CD14-positive monocyte (primary cell): ENCODE results near the gene NCBP3. TPM values are rescaled to one million over a fixed set of nuclear protein-coding genes. Genes with fewer than 3 reads are reported as not detected.

Experiments
- DNase-seq, 3 donors: peaks; one replicate each; pipeline ENCODE4 v3.0.0-alpha.2; 2011 to 2022
- H2AFZ ChIP-seq: 2 replicates; pipeline ENCODE4 v1.6.0; 2012; ENCODE audit warnings: mild to moderate bottlenecking, low read depth, low read length, inconsistent platforms; ENCODE audit not compliant: insufficient read depth, poor library complexity, severe bottlenecking
- H3K27ac ChIP-seq, 2 donors: 1 replicate in 1 of 2; 2 replicates in 1 of 2; pipeline ENCODE4 v1.5.1; 2012 to 2013; ENCODE audit warnings: low read length in 2 of 2, control low read depth in 1 of 2, inconsistent platforms in 1 of 2, low read depth in 1 of 2, mild to moderate bottlenecking in 1 of 2
- H3K27me3 ChIP-seq, 2 donors: one replicate each; pipeline versions ENCODE4 v1.6.0 to v1.6.1; 2011 to 2013; ENCODE audit warnings: low read length in 2 of 2; ENCODE audit not compliant: control insufficient read depth in 2 of 2, insufficient read depth in 2 of 2
- H3K36me3 ChIP-seq, 2 donors: replicated peaks in 1 of 2; 1 replicate in 1 of 2; 2 replicates in 1 of 2; pipeline versions ENCODE4 v1.5.1 to v1.6.1; 2012 to 2013; ENCODE audit warnings: low read length in 2 of 2, control low read depth in 1 of 2, inconsistent platforms in 1 of 2, mild to moderate bottlenecking in 1 of 2; ENCODE audit not compliant: insufficient read depth in 2 of 2, control insufficient read depth in 1 of 2
- H3K4me1 ChIP-seq, 2 donors: 1 replicate in 1 of 2; 2 replicates in 1 of 2; pipeline versions ENCODE4 v1.5.1 to v1.6.1; 2012 to 2013; ENCODE audit warnings: low read length in 2 of 2, control low read depth in 1 of 2, inconsistent platforms in 1 of 2, mild to moderate bottlenecking in 1 of 2, moderate library complexity in 1 of 2; ENCODE audit not compliant: insufficient read depth in 2 of 2, control insufficient read depth in 1 of 2
- H3K4me2 ChIP-seq: replicated peaks from 2 replicates; pipeline ENCODE3; 2012; ENCODE audit warnings: low read length, moderate library complexity, mild to moderate bottlenecking; ENCODE audit not compliant: poor library complexity, severe bottlenecking; ENCODE audit errors: extremely low read depth
- H3K4me3 ChIP-seq, 3 experiments: fragments of 200-600 bp in 1 of 3; sonication (generic) in 1 of 3; replicated peaks in 1 of 3; 1 replicate in 2 of 3; 2 replicates in 1 of 3; pipeline ENCODE4 v1.5.1; 2011 to 2013; ENCODE audit warnings: low read length in 3 of 3, mild to moderate bottlenecking in 3 of 3, control low read depth in 2 of 3, low read depth in 2 of 3, inconsistent platforms in 1 of 3, moderate library complexity in 1 of 3
- H3K79me2 ChIP-seq: 2 replicates; pipeline ENCODE4 v1.6.0; 2012; ENCODE audit warnings: mild to moderate bottlenecking, control low read depth, inconsistent platforms, low read length, moderate library complexity; ENCODE audit not compliant: insufficient read depth
- H3K9ac ChIP-seq: 2 replicates; pipeline ENCODE4 v1.6.0; 2017; ENCODE audit warnings: low read length, mild to moderate bottlenecking; ENCODE audit not compliant: insufficient read depth, poor library complexity, severe bottlenecking
- H3K9me3 ChIP-seq, 2 donors: replicated peaks in 1 of 2; 1 replicate in 1 of 2; 2 replicates in 1 of 2; pipeline versions ENCODE4 v1.5.1 to v1.6.1; 2012 to 2013; ENCODE audit warnings: low read length in 2 of 2, control low read depth in 1 of 2; ENCODE audit not compliant: control insufficient read depth in 1 of 2, insufficient read depth in 1 of 2
- H4K20me1 ChIP-seq: 2 replicates; pipeline ENCODE4 v1.6.0; 2012; ENCODE audit warnings: mild to moderate bottlenecking, low read length, control low read depth, moderate library complexity; ENCODE audit not compliant: insufficient read depth
- H3K27ac Mint-ChIP-seq, 7 donors: one replicate each; pipeline ENCODE4 v1.8.0; 2020; ENCODE audit warnings: mild to moderate bottlenecking in 7 of 7, mixed read lengths in 7 of 7, moderate library complexity in 6 of 7, inconsistent platforms in 2 of 7
- H3K27me3 Mint-ChIP-seq, 3 donors: one replicate each; pipeline ENCODE4 v1.8.0; 2021 to 2022; ENCODE audit warnings: low read depth in 3 of 3, mild to moderate bottlenecking in 3 of 3, mixed read lengths in 3 of 3, moderate library complexity in 3 of 3, inconsistent platforms in 1 of 3
- H3K36me3 Mint-ChIP-seq, 2 donors: one replicate each; pipeline ENCODE4 v1.8.0; 2020; ENCODE audit warnings: mixed read lengths in 2 of 2, inconsistent platforms in 1 of 2, mild to moderate bottlenecking in 1 of 2
- H3K4me1 Mint-ChIP-seq: one replicate; pipeline ENCODE4 v1.8.0; 2020; ENCODE audit warnings: mild to moderate bottlenecking, mixed read lengths
- H3K4me3 Mint-ChIP-seq, 2 donors: one replicate each; pipeline ENCODE4 v1.8.0; 2020; ENCODE audit warnings: mild to moderate bottlenecking in 2 of 2, mixed read lengths in 2 of 2, moderate library complexity in 1 of 2
- H3K9me3 Mint-ChIP-seq, 7 donors: one replicate each; pipeline ENCODE4 v1.8.0; 2020 to 2022; ENCODE audit warnings: mixed read lengths in 7 of 7, mild to moderate bottlenecking in 6 of 7, moderate library complexity in 6 of 7, inconsistent platforms in 2 of 7
- WGBS: methylation state at CpG from one replicate; pipeline ENCODE4 v1.1.5; 2013; ENCODE audit warnings: missing lambda C conversion rate; ENCODE audit not compliant: insufficient coverage; 5-methylcytosine and 5-hydroxymethylcytosine counted together
- intact Hi-C, 2 donors: fragments of 100-400 bp; cut with micrococcal nuclease; formaldehyde crosslinking; loops; one replicate each; pipeline versions ENCODE4 v1.15.0 to v1.15.1; 2023
- polyA plus RNA-seq, 3 donors: library from polyadenylated mRNA; depleted of rRNA in 1 of 3; unstranded in 2 of 3; stranded (reverse) in 1 of 3; fragments of 300-500 nt in 2 of 3; fragments of >200 nt in 1 of 3; fragmentation: Illumina TruSeq in 2 of 3; gene quantifications; 1 replicate in 2 of 3; 2 replicates in 1 of 3; pipeline ENCODE4 v1.2.3, GENCODE V29; 2012 to 2021
- TF ChIP-seq, protein P1 (sequence below): fragments of 200-600 bp; IDR thresholded peaks from one replicate; pipeline ENCODE4 v1.8.0; 2022; ENCODE audit warnings: antibody characterized with exemption, mild to moderate bottlenecking

The NCBP3 gene
- polyA plus RNA-seq, 3 donors, result 4.9 to 19.0 (median 8.5) TPM

DNA sequence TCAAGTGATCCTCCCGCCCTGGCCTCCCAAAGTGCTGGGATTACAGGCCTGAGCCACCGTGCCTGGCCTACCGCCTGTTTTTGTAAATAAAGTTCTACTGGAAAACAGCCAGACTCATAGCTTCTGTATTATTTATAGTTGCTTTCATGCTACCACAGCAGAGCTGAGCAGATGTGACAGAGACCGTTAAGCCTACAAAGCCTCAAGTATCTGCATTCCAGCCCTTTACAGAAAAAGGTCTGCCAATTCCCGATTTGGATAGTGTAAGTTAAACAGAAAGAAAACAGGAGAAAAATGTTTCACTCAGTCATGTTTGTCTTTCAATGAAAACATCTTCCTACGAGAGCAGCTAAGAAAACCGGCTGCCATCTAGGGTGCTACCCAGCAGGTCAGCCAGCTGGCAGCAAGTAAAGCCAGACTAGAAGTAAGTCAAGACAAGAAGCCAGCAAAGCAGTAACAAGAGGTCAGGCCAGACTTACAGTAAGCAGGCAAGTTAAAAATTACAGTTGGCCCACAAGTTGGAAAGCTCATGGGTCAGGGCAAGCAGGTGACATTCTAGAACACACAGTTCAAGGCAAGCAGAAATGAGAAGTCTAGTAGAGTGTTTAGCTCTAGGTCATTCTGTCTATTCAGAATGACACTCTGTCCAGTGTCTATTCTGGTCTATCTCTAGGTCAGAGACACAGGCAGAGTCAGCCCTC is 17.7 kb downstream of the NCBP3 start:
- Histone ChIP-seq H3K27me3 (no peaks in the 10 kb centered on the region), H3K4me2 (no peak overlapping the region), H3K79me2 (peaks cover 17% of the 10 kb centered on the region), H2AFZ (no peak overlapping the region), H3K9ac (no peak overlapping the region), H3K4me3 (no peak overlapping the region), H3K36me3 (peaks cover 56 to 81% of the 10 kb centered on the region in 2 donors), H3K9me3 (no peaks in the 10 kb centered on the region), H3K27ac (no peak overlapping the region), H3K4me1 (no peaks in the 10 kb centered on the region), H4K20me1 (peaks cover 4% of the 10 kb centered on the region)
- TF ChIP-seq, protein P1, sequence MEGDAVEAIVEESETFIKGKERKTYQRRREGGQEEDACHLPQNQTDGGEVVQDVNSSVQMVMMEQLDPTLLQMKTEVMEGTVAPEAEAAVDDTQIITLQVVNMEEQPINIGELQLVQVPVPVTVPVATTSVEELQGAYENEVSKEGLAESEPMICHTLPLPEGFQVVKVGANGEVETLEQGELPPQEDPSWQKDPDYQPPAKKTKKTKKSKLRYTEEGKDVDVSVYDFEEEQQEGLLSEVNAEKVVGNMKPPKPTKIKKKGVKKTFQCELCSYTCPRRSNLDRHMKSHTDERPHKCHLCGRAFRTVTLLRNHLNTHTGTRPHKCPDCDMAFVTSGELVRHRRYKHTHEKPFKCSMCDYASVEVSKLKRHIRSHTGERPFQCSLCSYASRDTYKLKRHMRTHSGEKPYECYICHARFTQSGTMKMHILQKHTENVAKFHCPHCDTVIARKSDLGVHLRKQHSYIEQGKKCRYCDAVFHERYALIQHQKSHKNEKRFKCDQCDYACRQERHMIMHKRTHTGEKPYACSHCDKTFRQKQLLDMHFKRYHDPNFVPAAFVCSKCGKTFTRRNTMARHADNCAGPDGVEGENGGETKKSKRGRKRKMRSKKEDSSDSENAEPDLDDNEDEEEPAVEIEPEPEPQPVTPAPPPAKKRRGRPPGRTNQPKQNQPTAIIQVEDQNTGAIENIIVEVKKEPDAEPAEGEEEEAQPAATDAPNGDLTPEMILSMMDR, result no peak
- intact Hi-C loops, result loop anchor here (5.0 to 10.0 kb wide), 2 partner anchors 64 to 146 kb away; no protein-coding TSS in a partner anchor
- DNase-seq, result no peak
- Mint-ChIP-seq H3K9me3 (no peaks in the 10 kb centered on the region), H3K27me3 (peaks cover 0 to 2% (median 0%) of the 10 kb centered on the region in 3 donors), H3K36me3 (peaks cover 59 to 84% of the 10 kb centered on the region in 2 donors), H3K4me1 (no peaks in the 10 kb centered on the region), H3K27ac (peak overlapping the region in 2 of 7 donors; percentile 33 to 37), H3K4me3 (no peak overlapping the region)
- 92% methylated on average over 2 of the region's 7 CpGs for WGBS

DNA sequence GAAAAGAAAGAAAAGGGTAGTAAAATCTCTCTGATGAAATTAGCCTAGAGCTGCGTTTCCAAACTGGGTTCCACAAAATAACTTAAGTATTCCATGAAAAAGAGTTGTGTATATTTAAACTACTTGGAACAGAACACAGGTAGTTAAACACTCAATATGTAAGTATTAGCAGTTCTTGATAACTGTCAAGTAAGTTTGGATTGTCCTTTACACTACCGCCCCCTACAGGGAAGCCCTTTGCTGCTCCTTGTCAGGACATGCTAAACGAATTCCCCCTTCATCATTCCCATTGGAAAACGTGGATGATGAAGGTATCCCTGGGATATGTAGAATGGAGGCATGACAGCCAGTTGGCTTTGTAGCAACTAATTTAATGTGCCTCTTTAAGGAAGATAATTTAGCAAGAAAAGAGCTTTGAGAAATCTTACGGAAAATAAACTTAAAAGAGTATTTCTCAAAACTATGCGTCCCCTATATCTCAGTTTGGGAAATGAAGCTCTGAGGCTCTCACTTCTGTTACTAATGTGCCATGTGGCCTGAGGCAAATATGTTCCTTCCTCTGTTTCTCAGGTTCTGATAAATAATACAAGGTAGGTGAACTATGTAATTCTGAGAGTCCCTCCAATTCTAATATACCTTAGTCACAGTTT is 18.8 kb downstream of the NCBP3 start:
- TF ChIP-seq, protein P1, result peak; percentile 90
- Histone ChIP-seq H4K20me1 (peaks cover 4% of the 10 kb centered on the region), H3K9me3 (no peaks in the 10 kb centered on the region), H3K27ac (no peak overlapping the region), H3K4me1 (no peaks in the 10 kb centered on the region), H3K4me2 (no peak overlapping the region), H3K9ac (no peak overlapping the region), H3K79me2 (peaks cover 10% of the 10 kb centered on the region), H2AFZ (no peak overlapping the region), H3K27me3 (no peaks in the 10 kb centered on the region), H3K36me3 (peaks cover 57 to 84% of the 10 kb centered on the region in 2 donors), H3K4me3 (no peak overlapping the region)
- no peak overlapping the region for H3K4me3 Mint-ChIP-seq
- H3K9me3 Mint-ChIP-seq, result no peaks in the 10 kb centered on the region
- peaks cover 63 to 87% of the 10 kb centered on the region in 2 donors for H3K36me3 Mint-ChIP-seq
- H3K27me3 Mint-ChIP-seq, result peaks cover 0 to 2% (median 0%) of the 10 kb centered on the region in 3 donors
- WGBS, result no CpG with 5 or more reads among the region's 6 CpGs
- intact Hi-C loops, result loop anchor here (1.0 to 10.0 kb wide), 4 partner anchors 62 to 145 kb away; no protein-coding TSS in a partner anchor
- H3K4me1 Mint-ChIP-seq, result no peaks in the 10 kb centered on the region
- peak overlapping the region in 1 of 7 donors; percentile 54 for H3K27ac Mint-ChIP-seq
- DNase-seq, result peak; percentile 54 to 78 (median 63)
